Ovary (tissue), 9 donors: ENCODE results near the gene SYNJ2BP. TPM values are rescaled to one million over a fixed set of nuclear protein-coding genes. Genes with fewer than 3 reads are reported as not detected.

ENCODE experiments used
- DNase-seq, 5 donors: peaks; one replicate each; pipeline ENCODE4 v3.0.0-alpha.2; 2019 to 2020
- H3K27ac ChIP-seq, 2 donors: fragments of 200-600 bp; one replicate each; pipeline versions ENCODE4 v1.5.1 to v1.8.0; 2019 to 2022
- H3K27me3 ChIP-seq: fragments of 200-600 bp; one replicate; pipeline ENCODE4 v1.8.0; 2022
- H3K36me3 ChIP-seq: fragments of 200-600 bp; sonication (generic); one replicate; pipeline ENCODE4 v1.5.1; 2019
- H3K4me1 ChIP-seq: one replicate; pipeline ENCODE4 v1.8.1; 2013; ENCODE audit warnings: mild to moderate bottlenecking, moderate library complexity; ENCODE audit not compliant: insufficient read depth
- H3K4me3 ChIP-seq: fragments of 200-600 bp; sonication (generic); one replicate; pipeline ENCODE4 v1.5.1; 2017
- H3K9me3 ChIP-seq, 2 donors: fragments of 200-600 bp in 1 of 2; sonication (generic) in 1 of 2; one replicate each; pipeline versions ENCODE4 v1.5.1 to v1.8.1; 2013 to 2019; ENCODE audit warnings: mild to moderate bottlenecking in 1 of 2, moderate library complexity in 1 of 2
- EP300 ChIP-seq: sonication (generic); formaldehyde crosslinking; IDR thresholded peaks from one replicate; pipeline ENCODE4 v1.6.1; 2017; ENCODE audit warnings: antibody characterized with exemption
- POLR2A ChIP-seq: fragments of 450-650 bp; IDR thresholded peaks from one replicate; pipeline ENCODE4 v1.6.1; 2017; ENCODE audit warnings: antibody characterized with exemption, mild to moderate bottlenecking, moderate library complexity
- WGBS, 3 donors: extraction: QIAGEN DNeasy Blood & Tissue Kit in 1 of 3; methylation state at CpG; one replicate each; pipeline versions ENCODE4 v1.1.5 to v1.1.7; 2013 to 2017; 5-methylcytosine and 5-hydroxymethylcytosine counted together
- intact Hi-C, 4 donors: fragments of 100-400 bp; cut with DNase I; formaldehyde crosslinking; loops; one replicate each; pipeline versions ENCODE4 v1.11.0 to v1.15.1; 2022 to 2023
- polyA plus RNA-seq, 2 donors: library from polyadenylated mRNA; stranded (reverse); fragments of 200-250 nt in 1 of 2; fragments of 350-450 nt in 1 of 2; fragmentation: Illumina TruSeq in 1 of 2; extraction: RNeasy Lipid Tissue Mini Kit (QIAGEN cat#74804) in 1 of 2; gene quantifications; one replicate each; pipeline ENCODE4 v1.2.3, GENCODE V29; 2013 to 2014
- total RNA-seq, 7 donors: library from RNA; depleted of rRNA in 2 of 7; stranded (reverse); fragments of >200 nt in 2 of 7; fragmentation: NEBNext Ultra II Directional in 3 of 7; extraction: Animal tissue kit (Norgen Biotek cat#: 25700) in 3 of 7; gene quantifications; one replicate each; pipeline versions ENCODE4 v1.1.0 to v1.2.4, GENCODE V29; 2016 to 2023
- TF ChIP-seq, protein P1 (sequence below), 3 donors: fragments of 450-650 bp in 2 of 3; fragments of 200-600 bp in 1 of 3; IDR thresholded peaks; one replicate each; pipeline versions ENCODE4 v1.5.1 to v1.8.0; 2016 to 2022; ENCODE audit warnings: antibody characterized with exemption in 3 of 3, mild to moderate bottlenecking in 1 of 3
- donor health status: DM: no; HTN: no; CAD: no; lungs with moderate emphysema.
- donor health status: DM: no; HTN: no; CAD: no.
- donor health status: Bipolar disorder and iron deficiency.
- donor health status: DM: yes; HTN: yes; CAD: no.
- donor health status: DM: no; HTN: no; CAD: no.
- donor health status: DM: yes; HTN: yes; CAD: no.

SYNJ2BP gene
- total and polyA plus RNA-seq, 9 donors, result 7.9 to 31.7 (median 20.6) TPM

GRCh38 chr14:70394674-70395306, 22.1 kb downstream of the SYNJ2BP start:
- DNase-seq, result no peak
- Histone ChIP-seq H3K27me3 (no peaks in the 10 kb centered on the region), H3K4me3 (no peak overlapping the region), H3K36me3 (no peaks in the 10 kb centered on the region), H3K9me3 (no peaks in the 10 kb centered on the region), H3K4me1 (no peaks in the 10 kb centered on the region), H3K27ac (no peak overlapping the region)
- TF ChIP-seq EP300 (no peak), POLR2A (no peak)
- TF ChIP-seq, protein P1, sequence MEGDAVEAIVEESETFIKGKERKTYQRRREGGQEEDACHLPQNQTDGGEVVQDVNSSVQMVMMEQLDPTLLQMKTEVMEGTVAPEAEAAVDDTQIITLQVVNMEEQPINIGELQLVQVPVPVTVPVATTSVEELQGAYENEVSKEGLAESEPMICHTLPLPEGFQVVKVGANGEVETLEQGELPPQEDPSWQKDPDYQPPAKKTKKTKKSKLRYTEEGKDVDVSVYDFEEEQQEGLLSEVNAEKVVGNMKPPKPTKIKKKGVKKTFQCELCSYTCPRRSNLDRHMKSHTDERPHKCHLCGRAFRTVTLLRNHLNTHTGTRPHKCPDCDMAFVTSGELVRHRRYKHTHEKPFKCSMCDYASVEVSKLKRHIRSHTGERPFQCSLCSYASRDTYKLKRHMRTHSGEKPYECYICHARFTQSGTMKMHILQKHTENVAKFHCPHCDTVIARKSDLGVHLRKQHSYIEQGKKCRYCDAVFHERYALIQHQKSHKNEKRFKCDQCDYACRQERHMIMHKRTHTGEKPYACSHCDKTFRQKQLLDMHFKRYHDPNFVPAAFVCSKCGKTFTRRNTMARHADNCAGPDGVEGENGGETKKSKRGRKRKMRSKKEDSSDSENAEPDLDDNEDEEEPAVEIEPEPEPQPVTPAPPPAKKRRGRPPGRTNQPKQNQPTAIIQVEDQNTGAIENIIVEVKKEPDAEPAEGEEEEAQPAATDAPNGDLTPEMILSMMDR (IDR thresholded peaks at IDR 0.05), result no peak
- intact Hi-C loops, result no loop called here

- Histone ChIP-seq H3K4me1 (no peaks in the 10 kb centered on the region), H3K27me3 (no peaks in the 10 kb centered on the region), H3K27ac (no peak overlapping the region), H3K9me3 (no peaks in the 10 kb centered on the region), H3K4me3 (no peak overlapping the region), H3K36me3 (no peaks in the 10 kb centered on the region)
- DNase-seq, result no peak
- TF ChIP-seq, protein P1 (IDR thresholded peaks at IDR 0.05), result no peak
- no peak for TF ChIP-seq EP300
- TF ChIP-seq POLR2A, result no peak
- intact Hi-C loops, result no loop called here
- WGBS, 3 donors, result 51 to 69% (median 59%) methylated on average over 3 of the region's 3 CpGs
Observed at GRCh38 chr14:70392676-70393075, 24.2 kb downstream of the SYNJ2BP start.

DNA sequence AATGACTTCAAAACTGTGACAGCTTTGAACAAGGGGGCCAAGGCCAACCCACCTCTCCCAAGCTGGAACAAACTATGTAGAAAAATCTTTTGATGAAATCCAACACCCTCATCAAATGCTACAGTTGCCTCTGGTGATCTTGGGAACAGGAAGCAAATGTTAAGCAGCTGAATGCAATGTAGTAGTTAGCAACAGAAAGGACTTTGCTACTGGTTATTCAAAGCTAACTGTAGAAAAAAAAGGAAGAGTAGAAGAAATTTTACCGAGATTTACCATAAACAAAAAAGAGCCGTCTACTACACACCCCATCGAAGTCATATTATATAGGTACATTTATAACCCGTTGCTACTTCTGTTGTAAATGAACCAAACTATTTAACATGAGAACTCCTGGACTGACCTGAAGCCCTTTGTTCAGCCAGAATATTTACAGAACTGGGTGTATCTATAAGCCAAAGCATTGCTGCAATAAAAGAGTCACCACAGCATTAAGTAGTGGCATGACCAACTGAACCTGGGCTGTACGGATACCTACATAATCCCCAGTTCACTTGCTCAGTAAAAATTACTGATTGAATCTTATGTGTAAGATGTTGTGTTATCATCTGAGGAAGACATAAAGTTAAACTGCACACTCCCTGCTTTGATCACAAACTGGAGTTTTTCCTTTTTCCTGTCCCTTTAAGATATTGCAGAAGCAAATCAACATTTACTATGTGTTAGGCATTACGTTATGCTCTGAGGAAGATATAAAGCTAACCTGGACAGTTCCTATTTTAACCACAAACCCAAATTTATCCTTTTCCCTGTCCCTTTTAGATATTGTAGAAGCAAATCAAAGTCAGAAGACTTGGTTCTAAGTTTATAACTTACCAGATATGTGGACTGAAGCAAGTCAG, 25.1 kb downstream of the SYNJ2BP start:
- Histone ChIP-seq H3K36me3 (no peaks in the 10 kb centered on the region), H3K27me3 (no peaks in the 10 kb centered on the region), H3K4me3 (no peak overlapping the region), H3K4me1 (no peaks in the 10 kb centered on the region), H3K27ac (no peak overlapping the region), H3K9me3 (no peaks in the 10 kb centered on the region)
- TF ChIP-seq EP300 (no peak), POLR2A (no peak)
- TF ChIP-seq, protein P1 (IDR thresholded peaks at IDR 0.05), result no peak
- WGBS, 3 donors, result 90 to 94% (median 93%) methylated on average over 6 of the region's 6 CpGs
- DNase-seq, result no peak
- intact Hi-C loops, result no loop called here

DNA sequence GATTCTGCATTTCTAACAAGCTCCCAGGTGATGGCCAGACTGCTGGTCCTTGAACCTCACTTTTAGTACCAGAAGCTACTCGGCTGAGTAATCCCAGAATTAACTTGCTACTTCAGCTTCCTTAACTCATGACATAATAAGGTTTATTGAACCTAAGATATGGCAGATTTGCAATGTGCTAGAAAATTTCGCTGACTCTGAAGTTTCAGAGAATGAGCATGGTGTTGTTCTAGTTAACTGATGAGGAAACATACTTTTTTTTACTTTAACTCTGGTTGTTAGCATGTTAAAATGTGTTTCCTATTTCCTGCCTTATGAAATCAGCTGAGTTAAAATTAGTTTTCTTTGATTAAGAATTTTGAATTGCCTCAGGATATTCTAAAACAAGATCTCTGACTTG, 34.4 kb downstream of the SYNJ2BP start:
- Histone ChIP-seq H3K27ac (no peak overlapping the region), H3K4me1 (no peaks in the 10 kb centered on the region), H3K36me3 (no peaks in the 10 kb centered on the region), H3K27me3 (no peaks in the 10 kb centered on the region), H3K4me3 (no peak overlapping the region), H3K9me3 (no peaks in the 10 kb centered on the region)
- DNase-seq, result no peak
- WGBS, 3 donors, result 79 to 85% (median 84%) methylated on average over 2 of the region's 2 CpGs
- TF ChIP-seq POLR2A, result no peak
- no peak for TF ChIP-seq EP300
- TF ChIP-seq, protein P1 (IDR thresholded peaks at IDR 0.05), result no peak
- intact Hi-C loops, result no loop called here
